HG03280 (cell line): ENCODE measurements around the gene ZC3H4.
"Not testable (repeated sequence)": the region's sequence is repeated elsewhere in the genome, so short reads cannot be mapped to it uniquely, and the experiment has no call there.

Source experiments
- ATAC-seq: cut with Tn5 transposase; IDR thresholded peaks from one replicate; pipeline ENCODE4 v1.9.1; 2021; ENCODE audit warnings: mild to moderate bottlenecking, moderate library complexity; ENCODE audit not compliant: unreplicated experiment

The ZC3H4 gene

DNA sequence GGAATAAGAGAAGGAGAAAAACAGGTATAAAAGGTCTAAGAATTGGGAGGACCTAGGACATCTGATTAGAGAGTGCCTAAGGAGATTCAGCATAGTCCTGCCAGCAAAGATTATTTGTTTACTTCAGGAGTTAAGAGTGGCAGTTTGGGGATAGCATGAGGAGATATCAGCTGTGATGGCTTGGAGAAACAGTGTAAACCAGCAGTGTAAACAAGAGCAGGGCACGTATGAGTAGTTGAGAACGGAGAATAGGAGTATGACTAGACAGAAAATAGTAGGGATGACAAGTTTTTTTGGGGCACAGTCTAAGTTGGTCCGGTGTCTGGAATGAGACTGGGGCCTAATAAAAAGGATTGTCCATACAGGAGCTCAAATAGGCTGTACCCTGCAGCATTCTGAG, 63.0 kb downstream of the ZC3H4 start:
- ATAC-seq: not testable (repeated sequence)

DNA sequence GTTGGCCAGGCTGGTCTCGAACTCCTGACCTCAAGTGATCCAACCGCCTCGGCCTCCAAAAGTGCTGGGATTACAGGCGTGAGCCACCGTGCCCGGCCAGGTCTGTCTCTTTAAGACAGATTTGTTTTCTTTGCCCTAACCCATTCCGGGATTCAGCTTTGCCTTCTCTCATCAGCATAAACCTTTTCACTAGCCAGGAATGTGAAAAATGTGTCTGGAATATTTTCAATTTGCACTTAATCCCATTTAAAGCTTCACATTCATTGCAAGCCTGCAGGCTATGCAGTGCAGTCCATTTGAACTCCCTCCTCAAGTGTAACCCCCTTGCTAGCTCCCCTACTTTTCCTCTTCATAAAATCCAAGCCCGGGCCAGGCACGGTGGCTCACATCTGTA, 64.3 kb downstream of the ZC3H4 start:
- no peak for ATAC-seq

GRCh38 chr19:47047763-47048405, 65.7 kb downstream of the ZC3H4 start:
- peak; percentile 27 for ATAC-seq

- no peak for ATAC-seq
Observed at GRCh38 chr19:47047272-47047762, 66.3 kb downstream of the ZC3H4 start.

DNA sequence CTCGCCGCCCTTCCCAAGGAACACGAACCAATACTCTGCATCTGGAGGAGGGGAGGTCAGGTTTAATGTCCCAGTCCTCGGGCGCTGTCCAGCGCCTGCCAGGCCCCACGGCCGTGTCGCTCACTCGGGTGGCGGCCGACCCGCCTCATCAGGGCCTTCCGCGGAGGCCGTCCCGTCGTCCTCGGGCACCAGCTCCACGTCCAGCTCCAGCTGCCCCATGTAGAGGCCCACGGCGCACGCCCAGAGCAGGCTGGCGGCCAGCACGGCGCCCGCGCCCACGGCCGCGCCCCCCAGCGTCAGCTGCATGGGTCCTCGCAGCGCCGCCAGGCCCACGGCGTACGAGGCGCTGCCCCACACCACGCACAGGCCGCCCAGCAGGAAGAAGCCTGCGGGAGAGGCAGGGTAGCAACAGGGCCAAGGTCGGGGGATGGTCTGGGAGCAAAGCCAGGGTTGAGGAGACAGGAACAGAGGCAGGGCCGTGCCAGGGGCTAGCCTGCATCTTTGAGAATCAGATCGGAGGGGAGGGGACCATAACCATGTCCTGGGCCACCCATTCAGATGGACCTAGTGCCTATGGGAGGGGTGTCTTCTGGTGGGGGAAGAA, 67.6 kb downstream of the ZC3H4 start:
- ATAC-seq: no peak

GRCh38 chr19:47044946-47045866, 68.4 kb downstream of the ZC3H4 start:
- ATAC-seq: no peak

GRCh38 chr19:47040869-47041268, 72.7 kb downstream of the ZC3H4 start:
- ATAC-seq: no peak

DNA sequence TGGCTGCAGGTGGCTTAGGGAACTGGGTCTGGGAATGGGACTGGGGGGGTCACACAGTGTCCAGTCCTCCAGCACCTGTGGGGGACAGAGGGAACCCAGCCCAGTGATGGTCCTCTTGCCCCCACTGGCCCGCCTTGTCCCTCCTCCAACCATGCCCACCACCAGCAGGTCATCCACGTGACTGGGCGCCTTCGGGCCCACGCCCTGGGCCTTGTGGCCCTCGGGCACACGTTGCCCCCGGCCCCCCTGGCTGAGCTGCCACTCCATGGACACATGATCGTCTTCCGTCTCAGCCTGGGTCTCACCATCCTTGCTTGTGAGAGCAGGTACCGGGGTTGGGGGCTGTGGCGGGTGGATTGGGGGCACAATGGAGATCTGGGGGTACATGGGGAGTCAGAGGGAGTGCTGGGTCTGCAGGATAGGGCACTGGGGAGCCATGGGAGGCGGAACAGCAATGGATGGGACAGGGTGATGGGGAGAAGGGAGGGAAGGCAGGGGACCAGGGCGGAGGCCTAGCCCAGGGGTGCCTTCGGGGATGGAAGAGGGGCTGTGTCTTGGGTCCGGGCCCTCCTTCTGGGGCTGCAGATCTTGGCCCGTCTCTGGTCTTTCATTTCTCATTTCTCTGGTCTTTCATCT, 74.2 kb downstream of the ZC3H4 start:
- no peak for ATAC-seq

- no peak for ATAC-seq
Observed at GRCh38 chr19:47037766-47038165, 75.8 kb downstream of the ZC3H4 start.

GRCh38 chr19:47036097-47036651, 77.4 kb downstream of the ZC3H4 start:
- ATAC-seq: no peak

- ATAC-seq: peak; percentile 84
Observed at GRCh38 chr19:47035127-47036096, 78.2 kb downstream of the ZC3H4 start.

DNA sequence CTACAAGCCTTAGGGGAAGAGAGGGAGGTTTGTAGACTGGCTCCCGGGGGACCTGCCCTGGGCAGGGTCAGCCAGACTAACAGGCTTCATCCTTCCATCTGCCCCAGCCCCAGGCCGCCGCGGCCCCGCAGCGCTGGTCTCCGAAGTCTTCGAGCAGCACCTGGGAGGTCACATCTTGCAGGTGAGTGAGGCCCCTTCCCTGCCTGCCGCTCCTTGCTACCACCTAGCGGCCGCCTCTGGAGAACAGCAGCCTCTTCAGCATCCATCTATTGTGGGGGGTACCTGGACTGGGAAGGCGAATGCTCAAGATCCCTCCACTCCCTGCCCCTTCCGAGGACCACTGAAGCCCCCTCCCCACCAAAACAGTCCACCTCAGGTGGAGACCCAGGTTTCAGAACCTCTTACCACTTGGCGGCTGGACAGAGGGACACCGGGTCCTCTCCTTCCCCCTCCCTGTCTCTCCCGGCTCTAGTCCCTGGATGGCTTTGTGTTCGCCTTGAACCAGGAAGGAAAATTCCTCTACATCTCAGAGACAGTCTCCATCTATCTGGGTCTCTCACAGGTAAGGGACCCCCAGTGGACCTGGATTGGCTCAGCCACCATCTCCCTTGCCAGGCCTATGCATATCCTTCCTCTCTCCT, 81.3 kb downstream of the ZC3H4 start:
- no peak for ATAC-seq

GRCh38 chr19:47028195-47028601, 85.4 kb downstream of the ZC3H4 start:
- no peak for ATAC-seq

DNA sequence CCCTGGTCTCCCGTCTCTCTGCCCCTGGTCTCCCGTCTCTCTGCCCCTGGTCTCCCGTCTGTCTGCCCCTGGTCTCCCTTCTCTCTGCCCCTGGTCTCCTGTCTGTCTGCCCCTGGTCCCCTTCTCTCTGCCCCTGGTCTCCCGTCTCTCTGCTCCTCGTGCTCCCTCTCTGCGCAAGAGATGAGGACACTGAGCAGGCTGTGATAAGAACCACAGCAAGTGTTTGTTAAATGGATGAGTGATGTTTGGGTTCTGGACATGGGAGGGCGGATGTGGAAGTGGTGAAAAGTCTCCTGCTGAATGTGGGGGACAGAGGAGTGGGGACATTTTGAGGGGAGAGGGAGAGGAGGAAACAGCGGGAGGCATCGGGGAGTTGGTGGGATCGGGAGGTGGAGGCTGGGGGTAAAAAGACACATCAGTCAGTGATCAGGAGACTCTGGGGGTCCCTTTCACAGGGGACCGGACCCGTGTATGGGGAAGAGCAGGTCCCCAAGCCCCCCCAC, 85.9 kb downstream of the ZC3H4 start:
- ATAC-seq: no peak

DNA sequence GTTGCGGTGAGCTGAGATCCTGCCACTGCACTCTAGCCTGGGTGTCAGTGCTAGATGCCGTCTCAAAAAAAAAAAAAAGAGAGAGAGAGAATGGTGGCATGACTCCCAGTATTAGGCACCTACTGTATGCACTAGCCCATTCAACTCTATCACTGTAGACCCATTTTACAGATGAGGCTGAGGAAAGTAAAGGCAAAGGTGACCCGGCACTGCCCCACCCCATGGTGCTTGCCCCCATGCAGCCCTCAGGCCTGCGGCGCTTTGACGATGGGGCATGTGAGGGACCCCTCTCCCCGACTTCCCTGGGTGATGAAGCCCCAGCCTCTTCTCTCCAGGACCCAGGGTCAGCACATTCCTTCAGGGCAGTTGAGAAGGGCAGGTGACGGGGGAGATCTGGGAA, 86.7 kb downstream of the ZC3H4 start:
- ATAC-seq: no peak

GRCh38 chr19:47026156-47026555, 87.4 kb downstream of the ZC3H4 start:
- no peak for ATAC-seq

- ATAC-seq: no peak
Observed at GRCh38 chr19:47024502-47024901, 89.1 kb downstream of the ZC3H4 start.

DNA sequence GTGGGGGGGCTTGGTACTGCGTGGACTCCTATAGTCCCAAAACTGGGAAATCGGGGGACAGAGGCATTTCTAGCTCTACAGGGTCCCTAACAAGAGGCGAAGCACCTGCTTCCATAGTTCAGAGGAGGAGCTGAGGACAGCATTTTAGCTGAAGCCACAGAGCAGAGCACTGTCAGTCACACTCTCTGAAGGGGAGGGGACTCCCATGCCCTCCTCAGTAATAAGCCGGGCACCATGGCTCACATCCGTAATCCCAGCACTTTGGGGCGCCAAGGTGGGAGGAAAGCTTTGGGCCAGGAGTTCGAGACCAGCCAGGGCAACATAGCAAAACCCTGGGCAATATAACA, 90.2 kb downstream of the ZC3H4 start:
- ATAC-seq: no peak
